ENCODE data around the gene OPCML. TPM values are rescaled to one million over a fixed set of nuclear protein-coding genes. Genes with fewer than 3 reads are reported as not detected.
A peak's percentile ranks its signal among the peaks of the same experiment; 100 is the strongest.

OPCML gene
- total and polyA plus RNA-seq, 2 donors (not counting 1 experiment from before 2014, with no cell fraction given) = 0.99 to 2.8 TPM

- no peak for TF ChIP-seq CTCF (conservative IDR thresholded peaks at IDR 0.05 in 1 of 2, IDR thresholded peaks at IDR 0.05 in 1 of 2; ENCODE audit: low read depth in 1 of 2, low read length in 2 of 2)
- TF ChIP-seq EZH2 (IDR thresholded peaks at IDR 0.05; ENCODE audit: low read length, missing control alignments) = no peak
- Histone ChIP-seq H3K9me3 (ENCODE audit: control insufficient read depth, insufficient read depth, low read depth, low read length) (no peaks in the 10 kb centered on the region), H3K4me2 (ENCODE audit: extremely low read depth, insufficient read depth, low read length) (no peak overlapping the region), H3K4me3 (replicated peaks in 1 of 4; ENCODE audit: control extremely low read depth in 1 of 4, insufficient read depth in 1 of 4, low read depth in 3 of 4, low read length in 4 of 4) (no peak overlapping the region), H3K36me3 (ENCODE audit: control insufficient read depth, insufficient read depth, low read length) (no peaks in the 10 kb centered on the region), H3K27ac (ENCODE audit: insufficient read depth, low read length) (no peak overlapping the region), H2AFZ (ENCODE audit: low read length) (no peak overlapping the region), H3K27me3 (ENCODE audit: control insufficient read depth, insufficient read depth, low read length) (no peaks in the 10 kb centered on the region), H4K20me1 (ENCODE audit: control insufficient read depth, extremely low read depth, insufficient read depth, low read length) (no peaks in the 10 kb centered on the region), H3K79me2 (ENCODE audit: control insufficient read depth, insufficient read depth, low read length) (no peaks in the 10 kb centered on the region), H3K4me1 (ENCODE audit: control insufficient read depth, extremely low read depth, insufficient read depth, low read length) (no peaks in the 10 kb centered on the region), H3K9ac (ENCODE audit: insufficient read depth, low read length) (no peak overlapping the region)
- no peak for DNase-seq (ENCODE audit: low read depth in 2 of 2)
Measured at GRCh38 chr11:132804258-132804657, 728.0 kb downstream of the OPCML start.

DNA sequence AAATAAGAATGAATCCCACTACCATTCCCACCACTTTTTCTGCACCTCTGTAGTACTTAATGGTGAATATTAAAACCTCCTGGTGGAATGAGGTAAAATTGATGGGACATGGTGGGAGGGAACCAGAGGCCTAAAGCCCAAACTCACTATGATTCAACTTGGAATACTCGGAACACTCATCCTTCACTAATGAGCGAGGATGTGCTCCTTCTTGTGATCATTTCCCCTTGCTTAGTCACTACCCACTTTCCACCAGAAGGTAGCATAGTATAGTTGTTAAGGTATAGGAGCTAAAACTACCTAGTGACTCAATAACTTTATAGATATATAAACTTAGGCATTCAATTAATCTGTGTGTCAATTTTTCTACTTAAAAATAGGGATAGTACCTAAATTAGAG, 728.9 kb downstream of the OPCML start:
- no peaks in the 10 kb centered on the region for H3K36me3 ChIP-seq (ENCODE audit: control insufficient read depth, insufficient read depth, low read length)
- H3K27ac ChIP-seq (ENCODE audit: insufficient read depth, low read length) = no peak overlapping the region
- H2AFZ ChIP-seq (ENCODE audit: low read length) = no peak overlapping the region
- H3K4me1 ChIP-seq (ENCODE audit: control insufficient read depth, extremely low read depth, insufficient read depth, low read length) = no peaks in the 10 kb centered on the region
- H3K4me2 ChIP-seq (ENCODE audit: extremely low read depth, insufficient read depth, low read length) = no peak overlapping the region
- H3K79me2 ChIP-seq (ENCODE audit: control insufficient read depth, insufficient read depth, low read length) = no peaks in the 10 kb centered on the region
- H4K20me1 ChIP-seq (ENCODE audit: control insufficient read depth, extremely low read depth, insufficient read depth, low read length) = no peaks in the 10 kb centered on the region
- H3K9ac ChIP-seq (ENCODE audit: insufficient read depth, low read length) = no peak overlapping the region
- H3K9me3 ChIP-seq (ENCODE audit: control insufficient read depth, insufficient read depth, low read depth, low read length) = no peaks in the 10 kb centered on the region
- TF ChIP-seq EZH2 (IDR thresholded peaks at IDR 0.05; ENCODE audit: low read length, missing control alignments) (no peak), CTCF (conservative IDR thresholded peaks at IDR 0.05 in 1 of 2, IDR thresholded peaks at IDR 0.05 in 1 of 2; ENCODE audit: low read depth in 1 of 2, low read length in 2 of 2) (no peak)
- DNase-seq (ENCODE audit: low read depth in 2 of 2) = peak in 1 of 2 donors; percentile 43
- H3K4me3 ChIP-seq (replicated peaks in 1 of 4; ENCODE audit: control extremely low read depth in 1 of 4, insufficient read depth in 1 of 4, low read depth in 3 of 4, low read length in 4 of 4) = no peak overlapping the region
- no peaks in the 10 kb centered on the region for H3K27me3 ChIP-seq (ENCODE audit: control insufficient read depth, insufficient read depth, low read length)

GRCh38 chr11:132802947-132803346, 729.4 kb downstream of the OPCML start:
- no peaks in the 10 kb centered on the region for H4K20me1 ChIP-seq (ENCODE audit: control insufficient read depth, extremely low read depth, insufficient read depth, low read length)
- H3K9me3 ChIP-seq (ENCODE audit: control insufficient read depth, insufficient read depth, low read depth, low read length) = no peaks in the 10 kb centered on the region
- TF ChIP-seq CTCF (conservative IDR thresholded peaks at IDR 0.05 in 1 of 2, IDR thresholded peaks at IDR 0.05 in 1 of 2; ENCODE audit: low read depth in 1 of 2, low read length in 2 of 2) (no peak), EZH2 (IDR thresholded peaks at IDR 0.05; ENCODE audit: low read length, missing control alignments) (no peak)
- H3K27me3 ChIP-seq (ENCODE audit: control insufficient read depth, insufficient read depth, low read length) = no peaks in the 10 kb centered on the region
- no peak overlapping the region for H3K4me3 ChIP-seq (replicated peaks in 1 of 4; ENCODE audit: control extremely low read depth in 1 of 4, insufficient read depth in 1 of 4, low read depth in 3 of 4, low read length in 4 of 4)
- H3K4me1 ChIP-seq (ENCODE audit: control insufficient read depth, extremely low read depth, insufficient read depth, low read length) = no peaks in the 10 kb centered on the region
- no peak overlapping the region for H2AFZ ChIP-seq (ENCODE audit: low read length)
- H3K27ac ChIP-seq (ENCODE audit: insufficient read depth, low read length) = no peak overlapping the region
- H3K36me3 ChIP-seq (ENCODE audit: control insufficient read depth, insufficient read depth, low read length) = no peaks in the 10 kb centered on the region
- H3K4me2 ChIP-seq (ENCODE audit: extremely low read depth, insufficient read depth, low read length) = no peak overlapping the region
- no peak overlapping the region for H3K9ac ChIP-seq (ENCODE audit: insufficient read depth, low read length)
- DNase-seq (ENCODE audit: low read depth in 2 of 2) = no peak
- H3K79me2 ChIP-seq (ENCODE audit: control insufficient read depth, insufficient read depth, low read length) = no peaks in the 10 kb centered on the region
